HG03520 (cell line): ENCODE results near the gene TAP2.
"Not testable (repeated sequence)": the region's sequence is repeated elsewhere in the genome, so short reads cannot be mapped to it uniquely, and the experiment has no call there.

Source experiments
- ATAC-seq: cut with Tn5 transposase; IDR thresholded peaks from one replicate; pipeline ENCODE4 v1.9.1; 2021; ENCODE audit warnings: mild to moderate bottlenecking, moderate library complexity; ENCODE audit not compliant: unreplicated experiment

The TAP2 gene

DNA sequence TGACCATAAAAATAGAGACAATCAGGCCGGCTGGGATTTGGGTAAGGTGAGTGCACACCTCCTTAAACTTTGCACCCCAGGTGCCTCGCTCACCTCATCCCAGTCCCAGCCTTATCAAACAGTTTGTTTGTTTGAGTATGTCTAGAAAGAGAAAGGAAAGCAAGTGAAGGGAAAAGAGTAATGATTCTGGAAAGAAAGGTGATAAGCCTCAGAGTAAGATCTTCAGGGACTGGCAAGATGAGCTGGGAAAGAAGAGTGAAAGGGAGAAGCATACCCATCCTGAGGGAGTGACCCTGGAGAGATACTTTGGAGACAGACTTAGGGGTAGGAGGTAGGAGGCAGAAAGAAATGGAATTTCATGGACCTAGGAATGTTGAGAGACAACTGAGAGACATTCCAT is 1.7 kb downstream of the TAP2 start:
- no peak for ATAC-seq

- ATAC-seq: no peak
Measured at GRCh38 chr6:32835167-32835893, 3.2 kb downstream of the TAP2 start.

- ATAC-seq: no peak
Measured at GRCh38 chr6:32833664-32834063, 4.9 kb downstream of the TAP2 start.

- no peak for ATAC-seq
Measured at GRCh38 chr6:32832535-32832934, 6.0 kb downstream of the TAP2 start.

- no peak for ATAC-seq
Measured at GRCh38 chr6:32830936-32831335, 7.6 kb downstream of the TAP2 start.

DNA sequence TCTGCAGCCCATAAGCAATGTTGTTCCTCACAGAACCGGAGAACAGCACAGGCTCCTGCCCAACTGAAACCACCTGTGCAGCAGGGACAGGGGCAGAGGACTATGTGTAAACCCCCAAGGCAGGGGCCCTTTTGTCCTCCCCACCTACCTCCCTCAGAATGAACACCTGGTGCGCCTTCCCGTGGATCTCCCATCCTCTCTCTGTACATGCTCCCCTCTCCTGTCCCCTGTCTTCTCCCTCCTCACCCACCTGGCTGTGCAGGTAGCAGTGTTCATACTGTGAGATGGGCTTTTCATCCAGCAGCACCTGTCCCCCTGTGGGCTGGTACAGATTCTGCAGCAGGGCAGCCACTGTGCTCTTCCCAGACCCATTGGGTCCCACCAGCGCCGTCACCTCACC is 8.5 kb downstream of the TAP2 start:
- no peak for ATAC-seq

- ATAC-seq: no peak
Measured at GRCh38 chr6:32829495-32829894, 9.0 kb downstream of the TAP2 start.

GRCh38 chr6:32827025-32827424 is 11.5 kb downstream of the TAP2 start:
- ATAC-seq: no peak

- no peak for ATAC-seq
Measured at GRCh38 chr6:32825966-32826365, 12.6 kb downstream of the TAP2 start.

DNA sequence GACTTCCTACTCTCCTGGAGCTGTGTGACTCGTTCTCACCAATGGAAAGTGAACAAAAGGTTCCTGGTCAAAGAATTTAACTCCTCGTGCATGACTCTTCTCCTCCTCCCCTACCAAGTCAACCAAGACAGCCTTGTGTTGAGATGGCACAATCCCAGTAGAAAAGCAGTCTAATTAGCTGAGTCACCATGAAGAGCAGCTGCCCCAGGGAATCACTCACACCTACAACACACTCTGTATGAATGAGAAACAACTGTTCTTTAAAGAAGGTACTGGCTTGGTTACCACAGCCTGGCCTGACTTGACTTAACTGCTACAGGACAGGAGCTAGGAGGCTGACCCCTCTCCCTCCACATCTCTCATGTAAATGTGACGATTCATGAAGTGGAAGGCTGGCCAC is 18.8 kb downstream of the TAP2 start:
- no peak for ATAC-seq

GRCh38 chr6:32818867-32819266 is 19.7 kb downstream of the TAP2 start:
- no peak for ATAC-seq

GRCh38 chr6:32816746-32817204 is 21.8 kb downstream of the TAP2 start, which contains the start of gene HLA-DOB:
Gene HLA-DOB, minus strand, starts transcription at chr6:32817002. Its CDS starts 51 bp downstream, at chr6:32816951.
- no peak for ATAC-seq

- no peak for ATAC-seq
Measured at GRCh38 chr6:32815996-32816395, 22.5 kb downstream of the TAP2 start.

- no peak for ATAC-seq
Measured at GRCh38 chr6:32815115-32815514, 23.4 kb downstream of the TAP2 start.

DNA sequence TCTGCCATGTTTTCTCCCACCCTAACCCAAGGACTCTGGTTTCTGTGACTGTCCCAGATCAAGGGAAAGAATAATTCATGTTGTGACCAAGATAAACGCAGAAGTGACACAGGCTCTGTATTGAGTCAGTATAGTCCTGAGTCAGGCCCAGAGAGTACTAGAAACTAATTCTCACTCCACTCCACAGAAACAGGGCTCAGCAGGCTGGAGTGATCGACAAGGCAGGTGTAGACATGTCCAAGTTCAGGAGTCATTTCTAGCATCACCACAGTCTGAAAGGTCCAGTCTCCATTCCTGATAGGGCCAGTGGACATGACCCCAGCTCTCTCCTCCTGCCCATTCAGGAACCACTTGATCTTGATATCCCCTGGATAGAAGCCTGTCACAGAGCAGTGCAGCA is 24.4 kb downstream of the TAP2 start:
- no peak for ATAC-seq

GRCh38 chr6:32809171-32809570 is 29.4 kb downstream of the TAP2 start:
- ATAC-seq: no peak

GRCh38 chr6:32807020-32807580 is 31.4 kb downstream of the TAP2 start:
- ATAC-seq: no peak

DNA sequence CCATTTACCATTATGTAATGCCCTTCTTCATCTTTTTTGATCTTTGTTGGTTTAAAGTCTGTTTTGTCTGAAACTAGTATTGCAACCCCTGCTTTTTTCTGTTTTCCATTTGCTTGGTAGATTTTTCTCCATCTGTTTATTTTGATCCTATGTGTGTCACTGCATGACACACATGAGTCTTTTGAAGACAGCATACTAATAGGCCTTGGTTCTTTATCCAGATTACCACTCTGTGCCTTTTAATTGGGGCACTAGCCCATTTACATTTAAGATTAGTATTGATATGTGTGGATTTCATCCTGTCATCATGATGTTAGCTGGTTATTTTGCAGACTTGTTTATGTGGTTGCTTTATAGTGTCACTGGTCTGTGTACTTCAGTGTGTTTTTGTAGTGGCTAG is 33.1 kb downstream of the TAP2 start:
- not testable (repeated sequence) for ATAC-seq

- ATAC-seq: no peak
Measured at GRCh38 chr6:32803416-32803815, 35.1 kb downstream of the TAP2 start.

DNA sequence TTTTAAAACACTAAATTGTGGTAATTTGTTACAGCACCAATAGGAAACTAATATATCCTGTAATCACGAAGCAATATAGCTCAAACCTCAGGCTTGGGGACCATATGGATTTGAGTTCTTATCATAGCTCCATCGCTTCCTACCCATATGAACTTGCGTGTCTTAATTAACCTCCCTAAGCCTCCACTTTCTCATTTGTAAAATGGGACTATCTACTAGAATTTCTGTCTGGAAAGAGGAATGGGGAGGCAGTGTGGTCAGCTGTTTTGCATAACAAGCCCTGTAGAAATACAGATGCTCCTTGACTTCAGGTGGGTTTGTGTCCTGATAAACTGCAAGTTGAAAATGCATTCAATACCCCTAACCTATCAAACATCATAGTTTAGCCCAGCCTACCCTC is 38.8 kb downstream of the TAP2 start:
- ATAC-seq: no peak

DNA sequence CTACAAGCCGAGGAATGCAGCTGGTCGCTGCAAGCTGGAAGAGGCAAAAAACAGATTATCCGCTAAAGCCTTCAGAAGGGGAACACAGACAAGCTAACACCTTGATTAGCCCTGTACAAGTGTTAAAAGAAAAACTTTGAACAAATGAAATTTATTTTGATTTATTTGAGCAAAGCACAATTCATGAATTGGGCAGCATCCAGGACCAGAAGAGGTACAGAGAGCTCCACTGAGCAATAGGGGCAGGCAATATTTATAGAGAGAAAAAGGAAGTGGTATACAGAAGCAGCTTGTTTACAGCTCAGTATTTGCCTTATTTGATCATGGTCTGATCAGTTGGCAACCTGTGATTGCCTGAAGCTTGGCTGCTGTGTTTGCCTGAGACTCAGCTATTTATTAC is 39.4 kb downstream of the TAP2 start:
- no peak for ATAC-seq

GRCh38 chr6:32796848-32797776 is 41.4 kb downstream of the TAP2 start:
- ATAC-seq: no peak
